Activated CD4-positive, alpha-beta T cell treated with anti-CD3 and anti-CD28 coated beads for 36 hours (primary cell): ENCODE data around the gene PIGR. TPM values are rescaled to one million over a fixed set of nuclear protein-coding genes. Genes with fewer than 3 reads are reported as not detected.

ENCODE experiments used
- total RNA-seq, 2 experiments: library from RNA; stranded (reverse); gene quantifications; one replicate each; pipeline ENCODE4 v1.2.3, GENCODE V29; 2021

The PIGR gene
- total RNA-seq, 2 experiments from 2014 or later: 0.07 to 0.54 TPM

Other genes starting within 250 kb of the PIGR start
- gene IL19, start 175.7 kb downstream of the PIGR start, total RNA-seq: not detected
- gene IL10, start 174.0 kb downstream of the PIGR start, total RNA-seq: 1 to 10 TPM; 1.3 to 1.6 TPM
- gene IL20, start 80.8 kb downstream of the PIGR start, total RNA-seq: not detected
- 10 to 100 TPM in 1 of 2 experiments, 1 to 10 TPM in 1; 10.0 to 10.7 TPM for gene IL24, start 49.0 kb downstream of the PIGR start, total RNA-seq
- gene FCMR, start 24.5 kb downstream of the PIGR start, total RNA-seq: 10 to 100 TPM; 41.6 to 49.3 TPM
- not detected for gene FCAMR, start 24.0 kb upstream of the PIGR start, total RNA-seq
- gene C1orf116, start 86.3 kb upstream of the PIGR start, total RNA-seq: under 1 TPM in 1 of 2 experiments, not detected in 1; 0.05 TPM
- gene YOD1, start 104.7 kb upstream of the PIGR start, total RNA-seq: 1 to 10 TPM; 5.3 to 6.0 TPM
- gene PFKFB2, start 106.8 kb upstream of the PIGR start, total RNA-seq: 1 to 10 TPM; 3.1 to 3.5 TPM
- gene C4BPB, start 142.4 kb upstream of the PIGR start, total RNA-seq: 1 to 10 TPM; 1.3 to 1.4 TPM
- not detected for gene C4BPA, start 157.8 kb upstream of the PIGR start, total RNA-seq